ENCODE data around the gene OR52E4. TPM values are rescaled to one million over a fixed set of nuclear protein-coding genes. Genes with fewer than 3 reads are reported as not detected.

Gene OR52E4
- polyA plus RNA-seq, 2 of the 4 experiments (the other 2 are of a cell fraction) = not detected

- TF ChIP-seq REST (IDR thresholded peaks at IDR 0.05) (no peak), RFX5 (IDR thresholded peaks at IDR 0.05) (no peak)
Measured at GRCh38 chr11:5923427-5923776, 43.0 kb downstream of the OR52E4 start (continued).

GRCh38 chr11:5923794-5924193 lies 43.4 kb downstream of the OR52E4 start:
- ATAC-seq = peak in 1 of 2 experiments; percentile 56; a peak in 1 of 6 replicates
- CTCF ChIA-PET = no interaction called here
- FAIRE-seq = no peak

GRCh38 chr11:5928271-5928670 lies 47.8 kb downstream of the OR52E4 start:
- no peak for ATAC-seq
- no peak for DNase-seq (ENCODE audit: low read depth in 1 of 2, low spot score in 1 of 2)
- ChIA-PET POLR2A (no interaction called here), CTCF (interaction anchor here (1.0 kb wide), 1 partner anchor 388 kb away, joined by 3 read pairs; no protein-coding TSS in a partner anchor)
- H3K4me1 ChIP-seq = no peaks in the 10 kb centered on the region
- FAIRE-seq = no peak
- no peak overlapping the region for H3K4me3 ChIP-seq
- H3K4me2 ChIP-seq = no peak overlapping the region
- TF ChIP-seq TFCP2L1 (CRISPR knock-in tag; IDR thresholded peaks at IDR 0.05) = no peak
- peak; percentile 86 for TF ChIP-seq MAFK (IDR thresholded peaks at IDR 0.05; ENCODE audit: partially characterized antibody)
- WGBS (ENCODE audit: missing lambda C conversion rate) = 69% methylated on average over 17 of the region's 17 CpGs
- H3K27ac ChIP-seq = no peak overlapping the region
- peaks cover 5% of the 10 kb centered on the region; the same call in 1 of the 3 replicates for H3K9me3 ChIP-seq

More at GRCh38 chr11:5923794-5924193, 43.4 kb downstream of the OR52E4 start:
- no peaks in the 10 kb centered on the region for H3K9me3 ChIP-seq
- no peak overlapping the region for H3K27ac ChIP-seq
- POLR2A ChIA-PET = no interaction called here
- H3K4me1 ChIP-seq = no peaks in the 10 kb centered on the region
- H3K4me2 ChIP-seq = no peak overlapping the region
- no peak for TF ChIP-seq POLR2A (IDR thresholded peaks at IDR 0.05; ENCODE audit: low read length)
- no peak for TF ChIP-seq RNF2 (IDR thresholded peaks at IDR 0.05; ENCODE audit: borderline replicate concordance, low read depth)
- no peak for TF ChIP-seq PHF8 (IDR thresholded peaks at IDR 0.05; ENCODE audit: borderline replicate concordance, low read depth)
- no peak for TF ChIP-seq TP53 (CRISPR knock-in tag; IDR thresholded peaks at IDR 0.05)
- no peak for TF ChIP-seq CEBPB (IDR thresholded peaks at IDR 0.05)
- TF ChIP-seq RFX5 (IDR thresholded peaks at IDR 0.05) = no peak
- TF ChIP-seq KDM5A (IDR thresholded peaks at IDR 0.05) = no peak
- no peak for TF ChIP-seq NR3C1 (IDR thresholded peaks at IDR 0.05)
- TF ChIP-seq JUNB (IDR thresholded peaks at IDR 0.05) = no peak
- no peak for TF ChIP-seq CBX8 (IDR thresholded peaks at IDR 0.05)
- TF ChIP-seq EHMT2 (IDR thresholded peaks at IDR 0.05; ENCODE audit: low read depth) = no peak
- TF ChIP-seq POLR2AphosphoS2 (conservative IDR thresholded peaks at IDR 0.05; ENCODE audit: low read length) = no peak
- TF ChIP-seq TFCP2L1 (CRISPR knock-in tag; IDR thresholded peaks at IDR 0.05) = no peak
- no peak for TF ChIP-seq HOXB5 (CRISPR knock-in tag; IDR thresholded peaks at IDR 0.05)
- TF ChIP-seq REST (IDR thresholded peaks at IDR 0.05) = no peak
- TF ChIP-seq PBX3 (IDR thresholded peaks at IDR 0.05) = no peak
- no peak for DNase-seq (ENCODE audit: low read depth in 1 of 2, low spot score in 1 of 2)
- no peak overlapping the region for H3K4me3 ChIP-seq

All from A549 (cell line).